ENCODE measurements around the gene SEC11A. TPM values are rescaled to one million over a fixed set of nuclear protein-coding genes. Genes with fewer than 3 reads are reported as not detected.

Gene SEC11A
- total RNA-seq, 1 donor from 2014 or later: 205 TPM

- peaks cover 20% of the 10 kb centered on the region for H3K4me1 ChIP-seq
- no peak for TF ChIP-seq CTCF (IDR thresholded peaks at IDR 0.05)
- H3K36me3 ChIP-seq: no peaks in the 10 kb centered on the region
- intact Hi-C loops (cut with DNase I): no loop called here
- DNase-seq (no peak), ATAC-seq (no peak)
- no peaks in the 10 kb centered on the region for H3K27me3 ChIP-seq (ENCODE audit: low read depth)
- H3K9me3 ChIP-seq: no peaks in the 10 kb centered on the region
- peak overlapping the region; percentile 68 for H3K4me3 ChIP-seq
- peak overlapping the region; percentile 70 for H3K27ac ChIP-seq
Observed at GRCh38 chr15:84658788-84659411, 57.0 kb downstream of the SEC11A start.

- Histone ChIP-seq H3K4me1 (peaks cover 25% of the 10 kb centered on the region), H3K4me3 (peak within 1 kb of the TSS; percentile 68), H3K27ac (peak within 1 kb of the TSS; percentile 70), H3K36me3 (no peaks in the 10 kb centered on the region), H3K9me3 (no peaks in the 10 kb centered on the region), H3K27me3 (ENCODE audit: low read depth) (no peaks in the 10 kb centered on the region)
- TF ChIP-seq CTCF (IDR thresholded peaks at IDR 0.05): peak; percentile 56
- ATAC-seq (peak; percentile 80 to 90), DNase-seq (peak; percentile 89)
- intact Hi-C loops (cut with DNase I): no loop called here
Observed at GRCh38 chr15:84658080-84658787, 57.7 kb downstream of the SEC11A start, which contains the start of gene NMB. NMB (minus strand) TSS chr15:84658199; CDS start chr15:84658152, 47 bp downstream.

DNA sequence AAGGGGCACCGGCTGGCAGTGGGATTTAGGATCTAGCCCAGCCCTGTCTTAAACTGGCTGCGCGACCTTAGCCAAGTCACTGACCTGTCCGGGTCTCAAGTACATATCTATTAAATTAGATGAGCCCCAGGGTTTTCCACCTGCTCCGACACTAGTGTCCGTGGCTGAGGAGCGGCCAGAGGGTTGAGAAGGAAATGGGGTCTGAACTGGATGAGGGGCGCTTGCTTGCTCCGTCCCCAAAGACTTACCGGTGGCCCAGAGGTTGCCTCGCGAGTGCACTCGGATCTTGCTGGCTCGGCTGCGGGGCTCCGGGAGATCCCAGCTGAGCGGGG is 58.2 kb downstream of the SEC11A start:
- H3K27ac ChIP-seq: peak overlapping the region; percentile 70
- H3K27me3 ChIP-seq (ENCODE audit: low read depth): no peaks in the 10 kb centered on the region
- TF ChIP-seq CTCF (IDR thresholded peaks at IDR 0.05): no peak

DNA sequence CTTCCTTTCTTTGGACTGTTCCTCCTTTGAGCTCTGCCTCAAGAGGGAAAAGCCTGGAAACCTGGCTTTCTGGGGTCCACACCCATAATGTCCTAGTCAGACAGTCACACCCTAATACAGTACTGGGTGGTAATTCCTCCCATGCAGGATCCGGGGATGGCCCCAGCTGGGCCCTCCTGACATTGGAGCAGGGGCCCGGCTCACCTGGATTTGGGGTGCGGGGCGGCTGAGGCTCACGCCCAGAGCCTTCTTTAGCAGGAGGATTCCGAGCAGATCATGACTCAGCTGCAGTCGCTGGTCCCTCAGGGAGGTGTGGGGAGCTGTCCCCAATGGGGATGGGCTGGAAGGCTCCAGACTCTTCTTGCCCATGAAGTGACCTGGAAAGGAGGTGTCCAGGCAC is 59.0 kb downstream of the SEC11A start:
- ATAC-seq: no peak
- Histone ChIP-seq H3K27ac (no peak overlapping the region), H3K36me3 (peaks cover 6% of the 10 kb centered on the region), H3K27me3 (ENCODE audit: low read depth) (no peaks in the 10 kb centered on the region), H3K4me3 (no peak overlapping the region), H3K9me3 (no peaks in the 10 kb centered on the region), H3K4me1 (peaks cover 38% of the 10 kb centered on the region)
- no peak for DNase-seq
- intact Hi-C loops (cut with DNase I): no loop called here
- TF ChIP-seq CTCF (IDR thresholded peaks at IDR 0.05): no peak

More for the DNA sequence above, 58.2 kb downstream of the SEC11A start:
- DNase-seq (peak; percentile 48), ATAC-seq (no peak)
- Histone ChIP-seq H3K4me3 (peak overlapping the region; percentile 68), H3K4me1 (peaks cover 30% of the 10 kb centered on the region), H3K9me3 (no peaks in the 10 kb centered on the region), H3K36me3 (no peaks in the 10 kb centered on the region)
- intact Hi-C loops (cut with DNase I): no loop called here

- peak; percentile 69 for TF ChIP-seq CTCF (IDR thresholded peaks at IDR 0.05)
Observed at GRCh38 chr15:84654689-84655453, 61.1 kb downstream of the SEC11A start.

More at GRCh38 chr15:84654689-84655453, 61.1 kb downstream of the SEC11A start:
- peaks cover 27% of the 10 kb centered on the region for H3K36me3 ChIP-seq
- no peaks in the 10 kb centered on the region for H3K9me3 ChIP-seq
- peak; percentile 66 to 74 for ATAC-seq
- H3K27me3 ChIP-seq (ENCODE audit: low read depth): no peaks in the 10 kb centered on the region
- H3K27ac ChIP-seq: peak overlapping the region; percentile 89
- intact Hi-C loops (cut with DNase I): no loop called here
- H3K4me1 ChIP-seq: peaks cover 44% of the 10 kb centered on the region
- peak; percentile 87 for DNase-seq
- H3K4me3 ChIP-seq: peak overlapping the region; percentile 93
